Vagina (tissue), 2 donors: Measurements from ENCODE around the gene ANO1. TPM values are rescaled to one million over a fixed set of nuclear protein-coding genes. Genes with fewer than 3 reads are reported as not detected.

ENCODE experiments used
- DNase-seq, 2 donors: peaks; one replicate each; pipeline ENCODE4 v3.0.0-alpha.2; 2017; ENCODE audit errors: extremely low spot score in 2 of 2
- H3K27ac ChIP-seq: fragments of 200-600 bp; sonication (generic); one replicate; pipeline ENCODE4 v1.5.1; 2019
- H3K27me3 ChIP-seq: fragments of 200-600 bp; sonication (generic); one replicate; pipeline ENCODE4 v1.5.1; 2019
- H3K36me3 ChIP-seq, 2 donors: fragments of 200-600 bp; sonication (generic); one replicate each; pipeline ENCODE4 v1.5.1; 2017 to 2019
- H3K4me1 ChIP-seq: fragments of 200-600 bp; sonication (generic); one replicate; pipeline ENCODE4 v1.5.1; 2019
- H3K4me3 ChIP-seq, 2 donors: fragments of 200-600 bp; sonication (generic); 1 replicate in 1 of 2; 2 replicates in 1 of 2; pipeline ENCODE4 v1.5.1; 2016 to 2019
- H3K9me3 ChIP-seq: fragments of 200-600 bp; sonication (generic); one replicate; pipeline ENCODE4 v1.5.1; 2019
- CTCF ChIP-seq, 3 experiments: fragments of 450-650 bp in 2 of 3; fragments of 200-600 bp in 1 of 3; sonication (generic) in 1 of 3; IDR thresholded peaks; one replicate each; pipeline ENCODE4 v1.5.1; 2017 to 2019; ENCODE audit warnings: antibody characterized with exemption in 3 of 3, mild to moderate bottlenecking in 2 of 3, moderate library complexity in 2 of 3
- POLR2A ChIP-seq, 2 donors: fragments of 450-650 bp; IDR thresholded peaks; one replicate each; pipeline ENCODE4 v1.6.1; 2017; ENCODE audit warnings: antibody characterized with exemption in 2 of 2, mild to moderate bottlenecking in 2 of 2, moderate library complexity in 2 of 2
- POLR2AphosphoS5 ChIP-seq, 2 donors: sonication (generic); formaldehyde crosslinking; IDR thresholded peaks; one replicate each; pipeline ENCODE4 v1.9.0; 2017; ENCODE audit warnings: antibody characterized with exemption in 2 of 2, mild to moderate bottlenecking in 2 of 2, low read depth in 1 of 2; ENCODE audit not compliant: insufficient read depth in 1 of 2
- intact Hi-C: fragments of 100-400 bp; cut with DNase I; formaldehyde crosslinking; loops from one replicate; pipeline ENCODE4 v1.15.1; 2023
- total RNA-seq: library from RNA; depleted of rRNA; stranded (reverse); fragments of >200 nt; gene quantifications from one replicate; pipeline ENCODE4 v1.2.3, GENCODE V29; 2016

Gene ANO1
- total RNA-seq, 1 donor from 2014 or later = 40.8 TPM

GRCh38 chr11:70100791-70101190, 22.7 kb downstream of the ANO1 start:
- Histone ChIP-seq H3K36me3 (no peaks in the 10 kb centered on the region), H3K27me3 (no peaks in the 10 kb centered on the region), H3K4me3 (no peak overlapping the region), H3K9me3 (no peaks in the 10 kb centered on the region), H3K4me1 (peaks cover 6% of the 10 kb centered on the region), H3K27ac (no peak overlapping the region)
- intact Hi-C loops = no loop called here
- DNase-seq = no peak
- no peak for TF ChIP-seq POLR2A (IDR thresholded peaks at IDR 0.05)
- TF ChIP-seq POLR2AphosphoS5 (IDR thresholded peaks at IDR 0.05; ENCODE audit: insufficient read depth in 1 of 2, low read depth in 1 of 2) = no peak
- no peak for TF ChIP-seq CTCF (IDR thresholded peaks at IDR 0.05)

GRCh38 chr11:70103256-70103975, 25.3 kb downstream of the ANO1 start:
- no peak overlapping the region for H3K4me3 ChIP-seq
- no peaks in the 10 kb centered on the region for H3K9me3 ChIP-seq
- no peak for TF ChIP-seq CTCF (IDR thresholded peaks at IDR 0.05)
- no peaks in the 10 kb centered on the region for H3K36me3 ChIP-seq
- intact Hi-C loops = no loop called here
- no peak overlapping the region for H3K27ac ChIP-seq
- H3K27me3 ChIP-seq = no peaks in the 10 kb centered on the region
- peaks cover under 1% of the 10 kb centered on the region for H3K4me1 ChIP-seq
- DNase-seq = no peak

GRCh38 chr11:70104419-70104818, 26.3 kb downstream of the ANO1 start:
- Histone ChIP-seq H3K36me3 (no peaks in the 10 kb centered on the region), H3K9me3 (no peaks in the 10 kb centered on the region), H3K27me3 (no peaks in the 10 kb centered on the region), H3K4me3 (no peak overlapping the region), H3K4me1 (no peaks in the 10 kb centered on the region), H3K27ac (no peak overlapping the region)
- TF ChIP-seq POLR2A (IDR thresholded peaks at IDR 0.05) (no peak), POLR2AphosphoS5 (IDR thresholded peaks at IDR 0.05; ENCODE audit: insufficient read depth in 1 of 2, low read depth in 1 of 2) (no peak), CTCF (IDR thresholded peaks at IDR 0.05) (no peak)
- intact Hi-C loops = no loop called here
- DNase-seq = no peak

GRCh38 chr11:70104961-70105360, 26.8 kb downstream of the ANO1 start:
- H3K9me3 ChIP-seq = no peaks in the 10 kb centered on the region
- H3K4me1 ChIP-seq = no peaks in the 10 kb centered on the region
- DNase-seq = no peak
- no peaks in the 10 kb centered on the region for H3K36me3 ChIP-seq
- no peaks in the 10 kb centered on the region for H3K27me3 ChIP-seq
- TF ChIP-seq POLR2A (IDR thresholded peaks at IDR 0.05) (no peak), POLR2AphosphoS5 (IDR thresholded peaks at IDR 0.05; ENCODE audit: insufficient read depth in 1 of 2, low read depth in 1 of 2) (no peak), CTCF (IDR thresholded peaks at IDR 0.05) (no peak)
- intact Hi-C loops = no loop called here
- H3K27ac ChIP-seq = no peak overlapping the region
- H3K4me3 ChIP-seq = no peak overlapping the region

GRCh38 chr11:70105369-70105754, 27.2 kb downstream of the ANO1 start:
- Histone ChIP-seq H3K27ac (no peak overlapping the region), H3K4me1 (no peaks in the 10 kb centered on the region), H3K4me3 (no peak overlapping the region), H3K36me3 (no peaks in the 10 kb centered on the region), H3K27me3 (no peaks in the 10 kb centered on the region), H3K9me3 (no peaks in the 10 kb centered on the region)
- DNase-seq = no peak
- intact Hi-C loops = no loop called here
- no peak for TF ChIP-seq CTCF (IDR thresholded peaks at IDR 0.05)
- TF ChIP-seq POLR2A (IDR thresholded peaks at IDR 0.05) = no peak
